Vagina (tissue), 2 donors: Measurements from ENCODE around the gene PLCL1. TPM values are rescaled to one million over a fixed set of nuclear protein-coding genes. Genes with fewer than 3 reads are reported as not detected.

ENCODE experiments used
- DNase-seq, 2 donors: peaks; one replicate each; pipeline ENCODE4 v3.0.0-alpha.2; 2017; ENCODE audit errors: extremely low spot score in 2 of 2
- H3K27ac ChIP-seq: fragments of 200-600 bp; sonication (generic); one replicate; pipeline ENCODE4 v1.5.1; 2019
- H3K27me3 ChIP-seq: fragments of 200-600 bp; sonication (generic); one replicate; pipeline ENCODE4 v1.5.1; 2019
- H3K36me3 ChIP-seq, 2 donors: fragments of 200-600 bp; sonication (generic); one replicate each; pipeline ENCODE4 v1.5.1; 2017 to 2019
- H3K4me1 ChIP-seq: fragments of 200-600 bp; sonication (generic); one replicate; pipeline ENCODE4 v1.5.1; 2019
- H3K4me3 ChIP-seq, 2 donors: fragments of 200-600 bp; sonication (generic); 1 replicate in 1 of 2; 2 replicates in 1 of 2; pipeline ENCODE4 v1.5.1; 2016 to 2019
- H3K9me3 ChIP-seq: fragments of 200-600 bp; sonication (generic); one replicate; pipeline ENCODE4 v1.5.1; 2019
- CTCF ChIP-seq, 3 experiments: fragments of 450-650 bp in 2 of 3; fragments of 200-600 bp in 1 of 3; sonication (generic) in 1 of 3; IDR thresholded peaks; one replicate each; pipeline ENCODE4 v1.5.1; 2017 to 2019; ENCODE audit warnings: antibody characterized with exemption in 3 of 3, mild to moderate bottlenecking in 2 of 3, moderate library complexity in 2 of 3
- POLR2A ChIP-seq, 2 donors: fragments of 450-650 bp; IDR thresholded peaks; one replicate each; pipeline ENCODE4 v1.6.1; 2017; ENCODE audit warnings: antibody characterized with exemption in 2 of 2, mild to moderate bottlenecking in 2 of 2, moderate library complexity in 2 of 2
- POLR2AphosphoS5 ChIP-seq, 2 donors: sonication (generic); formaldehyde crosslinking; IDR thresholded peaks; one replicate each; pipeline ENCODE4 v1.9.0; 2017; ENCODE audit warnings: antibody characterized with exemption in 2 of 2, mild to moderate bottlenecking in 2 of 2, low read depth in 1 of 2; ENCODE audit not compliant: insufficient read depth in 1 of 2
- intact Hi-C: fragments of 100-400 bp; cut with DNase I; formaldehyde crosslinking; loops from one replicate; pipeline ENCODE4 v1.15.1; 2023
- total RNA-seq: library from RNA; depleted of rRNA; stranded (reverse); fragments of >200 nt; gene quantifications from one replicate; pipeline ENCODE4 v1.2.3, GENCODE V29; 2016

The PLCL1 gene
- total RNA-seq, 1 donor from 2014 or later = 6.6 TPM

GRCh38 chr2:197949224-197949623, 144.8 kb downstream of the PLCL1 start:
- no peak for DNase-seq
- intact Hi-C loops = no loop called here
- Histone ChIP-seq H3K27me3 (no peaks in the 10 kb centered on the region), H3K4me3 (no peak overlapping the region), H3K27ac (no peak overlapping the region), H3K36me3 (no peaks in the 10 kb centered on the region), H3K4me1 (peaks cover 17% of the 10 kb centered on the region), H3K9me3 (no peaks in the 10 kb centered on the region)
- TF ChIP-seq POLR2A (IDR thresholded peaks at IDR 0.05) (no peak), POLR2AphosphoS5 (IDR thresholded peaks at IDR 0.05; ENCODE audit: insufficient read depth in 1 of 2, low read depth in 1 of 2) (no peak), CTCF (IDR thresholded peaks at IDR 0.05) (no peak)

- Histone ChIP-seq H3K9me3 (no peaks in the 10 kb centered on the region), H3K27ac (no peak overlapping the region), H3K4me3 (no peak overlapping the region), H3K4me1 (peaks cover 17% of the 10 kb centered on the region), H3K27me3 (no peaks in the 10 kb centered on the region), H3K36me3 (no peaks in the 10 kb centered on the region)
- intact Hi-C loops = no loop called here
- no peak for TF ChIP-seq CTCF (IDR thresholded peaks at IDR 0.05)
- no peak for TF ChIP-seq POLR2A (IDR thresholded peaks at IDR 0.05)
- no peak for TF ChIP-seq POLR2AphosphoS5 (IDR thresholded peaks at IDR 0.05; ENCODE audit: insufficient read depth in 1 of 2, low read depth in 1 of 2)
- no peak for DNase-seq
Measured at GRCh38 chr2:197950006-197950405, 145.6 kb downstream of the PLCL1 start.

DNA sequence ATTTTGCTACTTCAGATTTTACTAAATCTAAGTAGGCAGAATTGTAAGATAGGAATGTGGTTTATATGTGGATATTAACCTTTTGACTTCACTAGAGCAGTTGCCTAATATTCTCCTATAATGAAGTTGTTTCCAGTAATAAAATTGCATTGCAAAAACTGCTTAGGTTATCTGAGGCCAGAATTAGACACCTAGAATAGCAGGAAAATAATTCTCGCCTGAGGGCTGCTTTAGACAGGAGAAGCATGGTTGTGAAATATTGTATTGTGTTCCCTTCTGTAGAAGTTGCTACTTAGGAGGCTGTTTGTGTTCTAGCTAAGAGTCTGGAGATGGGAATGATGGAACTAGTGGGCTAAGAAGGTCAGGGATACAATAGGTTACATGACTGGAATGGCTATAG, 146.3 kb downstream of the PLCL1 start:
- Histone ChIP-seq H3K4me1 (peaks cover 17% of the 10 kb centered on the region), H3K27me3 (no peaks in the 10 kb centered on the region), H3K4me3 (no peak overlapping the region), H3K9me3 (no peaks in the 10 kb centered on the region), H3K36me3 (no peaks in the 10 kb centered on the region), H3K27ac (no peak overlapping the region)
- intact Hi-C loops = no loop called here
- no peak for DNase-seq
- TF ChIP-seq POLR2AphosphoS5 (IDR thresholded peaks at IDR 0.05; ENCODE audit: insufficient read depth in 1 of 2, low read depth in 1 of 2) (no peak), CTCF (IDR thresholded peaks at IDR 0.05) (no peak), POLR2A (IDR thresholded peaks at IDR 0.05) (no peak)

- H3K9me3 ChIP-seq = no peaks in the 10 kb centered on the region
- H3K4me1 ChIP-seq = peaks cover 9% of the 10 kb centered on the region
- TF ChIP-seq POLR2AphosphoS5 (IDR thresholded peaks at IDR 0.05; ENCODE audit: insufficient read depth in 1 of 2, low read depth in 1 of 2) = no peak
- TF ChIP-seq CTCF (IDR thresholded peaks at IDR 0.05) = no peak
- TF ChIP-seq POLR2A (IDR thresholded peaks at IDR 0.05) = no peak
- no peak overlapping the region for H3K4me3 ChIP-seq
- DNase-seq = no peak
- no peaks in the 10 kb centered on the region for H3K36me3 ChIP-seq
- no peaks in the 10 kb centered on the region for H3K27me3 ChIP-seq
- H3K27ac ChIP-seq = no peak overlapping the region
- intact Hi-C loops = no loop called here
Measured at GRCh38 chr2:197952540-197953202, 148.3 kb downstream of the PLCL1 start.

- Histone ChIP-seq H3K27me3 (no peaks in the 10 kb centered on the region), H3K4me3 (no peak overlapping the region), H3K36me3 (no peaks in the 10 kb centered on the region), H3K4me1 (peaks cover 9% of the 10 kb centered on the region), H3K9me3 (no peaks in the 10 kb centered on the region), H3K27ac (no peak overlapping the region)
- no peak for DNase-seq
- intact Hi-C loops = no loop called here
- TF ChIP-seq POLR2AphosphoS5 (IDR thresholded peaks at IDR 0.05; ENCODE audit: insufficient read depth in 1 of 2, low read depth in 1 of 2) (no peak), CTCF (IDR thresholded peaks at IDR 0.05) (no peak), POLR2A (IDR thresholded peaks at IDR 0.05) (no peak)
Measured at GRCh38 chr2:197954328-197954727, 149.9 kb downstream of the PLCL1 start.
